ENCODE results near the gene AFDN.

The AFDN gene

GRCh38 chr6:167812088-167812487 is 14.6 kb upstream of the AFDN start:
- TF ChIP-seq, protein P1, sequence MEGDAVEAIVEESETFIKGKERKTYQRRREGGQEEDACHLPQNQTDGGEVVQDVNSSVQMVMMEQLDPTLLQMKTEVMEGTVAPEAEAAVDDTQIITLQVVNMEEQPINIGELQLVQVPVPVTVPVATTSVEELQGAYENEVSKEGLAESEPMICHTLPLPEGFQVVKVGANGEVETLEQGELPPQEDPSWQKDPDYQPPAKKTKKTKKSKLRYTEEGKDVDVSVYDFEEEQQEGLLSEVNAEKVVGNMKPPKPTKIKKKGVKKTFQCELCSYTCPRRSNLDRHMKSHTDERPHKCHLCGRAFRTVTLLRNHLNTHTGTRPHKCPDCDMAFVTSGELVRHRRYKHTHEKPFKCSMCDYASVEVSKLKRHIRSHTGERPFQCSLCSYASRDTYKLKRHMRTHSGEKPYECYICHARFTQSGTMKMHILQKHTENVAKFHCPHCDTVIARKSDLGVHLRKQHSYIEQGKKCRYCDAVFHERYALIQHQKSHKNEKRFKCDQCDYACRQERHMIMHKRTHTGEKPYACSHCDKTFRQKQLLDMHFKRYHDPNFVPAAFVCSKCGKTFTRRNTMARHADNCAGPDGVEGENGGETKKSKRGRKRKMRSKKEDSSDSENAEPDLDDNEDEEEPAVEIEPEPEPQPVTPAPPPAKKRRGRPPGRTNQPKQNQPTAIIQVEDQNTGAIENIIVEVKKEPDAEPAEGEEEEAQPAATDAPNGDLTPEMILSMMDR (IDR thresholded peaks at IDR 0.05) = no peak

DNA sequence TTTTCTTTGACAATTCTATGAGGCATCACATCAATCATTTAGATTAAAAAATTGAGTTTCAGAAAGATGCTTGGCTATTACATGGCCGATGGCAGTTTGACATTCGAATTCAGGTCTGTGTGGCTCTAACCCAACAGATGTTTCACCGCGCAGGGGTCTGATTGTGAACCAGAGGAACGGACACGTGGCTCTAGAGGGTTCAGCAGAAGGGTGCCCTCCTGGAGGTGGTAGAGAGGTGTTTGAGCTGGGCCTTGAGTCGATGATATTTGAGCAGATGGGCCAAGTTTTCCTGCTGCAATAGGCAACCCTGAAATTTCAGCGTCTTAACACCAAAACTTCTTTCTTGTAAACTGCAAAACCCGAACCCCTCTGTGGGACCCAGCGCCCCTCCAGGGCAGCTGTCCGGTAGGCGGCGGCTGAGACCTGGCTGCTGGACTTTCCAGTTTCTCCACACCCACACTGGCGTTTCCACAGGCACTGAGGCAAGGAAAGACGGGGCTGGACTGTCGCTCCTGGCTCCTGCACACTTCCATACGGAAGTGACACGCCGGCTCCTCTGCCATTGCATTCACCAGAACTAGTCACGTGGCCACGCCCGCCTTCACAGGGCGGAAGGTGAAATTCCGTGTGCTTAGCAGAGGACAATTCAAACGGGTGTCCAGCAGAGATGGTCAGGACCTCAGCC is 11.3 kb upstream of the AFDN start:
- TF ChIP-seq, protein P1 (IDR thresholded peaks at IDR 0.05) = no peak

- TF ChIP-seq, protein P1 (IDR thresholded peaks at IDR 0.05) = no peak
Measured at GRCh38 chr6:167817016-167817415, 9.7 kb upstream of the AFDN start.

- TF ChIP-seq, protein P1 (IDR thresholded peaks at IDR 0.05) = no peak
Measured at GRCh38 chr6:167817729-167818128, 9.0 kb upstream of the AFDN start.

DNA sequence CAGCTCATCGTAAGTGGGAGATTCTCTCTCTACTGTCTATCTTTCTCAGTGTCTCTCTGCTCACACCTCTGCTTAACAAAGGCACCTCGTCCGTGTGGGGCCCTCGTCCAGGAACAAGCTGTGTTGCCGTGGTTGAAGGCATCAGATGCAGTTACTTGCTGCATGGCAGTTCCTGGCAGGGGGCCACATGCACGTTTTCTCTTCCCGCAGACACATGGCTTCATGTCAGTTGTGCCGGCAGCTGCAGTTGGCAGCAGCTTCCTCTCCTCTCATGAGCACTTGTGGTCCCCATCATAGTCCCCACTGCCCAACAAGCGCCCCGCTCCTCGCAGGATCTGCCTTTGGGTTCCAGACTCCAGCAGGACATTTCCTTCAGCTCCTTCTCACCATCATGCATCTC is 7.1 kb upstream of the AFDN start:
- TF ChIP-seq, protein P1 (IDR thresholded peaks at IDR 0.05) = no peak

GRCh38 chr6:167820681-167821080 is 6.0 kb upstream of the AFDN start:
- TF ChIP-seq, protein P1 (IDR thresholded peaks at IDR 0.05) = no peak

GRCh38 chr6:167824591-167825331 is 1.9 kb upstream of the AFDN start:
- TF ChIP-seq, protein P1 (IDR thresholded peaks at IDR 0.05) = no peak

All from LNCAP (cell line).